K562 (cell line): ENCODE data around the gene NR6A1. TPM values are rescaled to one million over a fixed set of nuclear protein-coding genes. Genes with fewer than 3 reads are reported as not detected.

Source experiments
- ATAC-seq: fragments of 200-7000 bp; cut with Tn5 transposase; 3 replicates; pipeline ENCODE4 v1.9.1; 2020; ENCODE audit warnings: moderate library complexity
- BruUV-seq: library from RNA; stranded (reverse); fragments of 400-500 nt; replicated peaks from 2 replicates; lab custom pipeline; 2021; lab: Mats Ljungman, UMichigan
- CTCF ChIA-PET: fragments of 300-600 bp; formaldehyde crosslinking; extraction: SDS; loops from one replicate; lab custom pipeline; 2021; ENCODE audit warnings: low intra/inter-chr PET ratio; lab: Yijun Ruan, JAX
- POLR2A ChIA-PET: fragments of 300-600, 350-650 bp; sonication (Branson Sonifier 250); formaldehyde crosslinking; extraction: SDS; loops from one replicate; lab custom pipeline; 2021; ENCODE audit warnings: antibody characterized with exemption, inconsistent platforms; lab: Yijun Ruan, JAX
- DNase-seq, 4 experiments: peaks; one replicate each; pipeline versions ENCODE4 v3.0.0 to v3.0.0-alpha.2; 2011 to 2018; ENCODE audit warnings: low spot score in 3 of 4, mixed read lengths in 3 of 4; ENCODE audit errors: extremely low read depth in 1 of 4
- FAIRE-seq: peaks from 2 replicates; lab custom pipeline; 2011; peaks lifted over from hg19 to GRCh38; lab: Jason Lieb, UNC
- H2AFZ ChIP-seq: 2 replicates; pipeline ENCODE4 v1.6.0; 2011; ENCODE audit warnings: low read depth, low read length, control low read depth, inconsistent platforms
- H3K27ac ChIP-seq: fragments of 200-600 bp; 3 replicates; pipeline ENCODE4 v1.8.0; 2011; ENCODE audit warnings: low read depth, mild to moderate bottlenecking, control low read depth, inconsistent platforms, low read length, moderate library complexity, mixed read lengths; ENCODE audit errors: extremely low read depth
- H3K27me3 ChIP-seq, 2 experiments: fragments of 300-600 bp in 1 of 2; 2 replicates in 1 of 2; 3 replicates in 1 of 2; pipeline versions ENCODE4 v1.6.0 to v1.8.0; 2011; ENCODE audit warnings: inconsistent platforms in 2 of 2, low read length in 2 of 2, mild to moderate bottlenecking in 1 of 2, mixed read lengths in 1 of 2, moderate library complexity in 1 of 2; ENCODE audit not compliant: control insufficient read depth in 2 of 2, insufficient read depth in 2 of 2
- H3K36me3 ChIP-seq: fragments of 300-600 bp; 3 replicates; pipeline ENCODE4 v1.8.0; 2011; ENCODE audit warnings: mild to moderate bottlenecking, low read length, inconsistent platforms; ENCODE audit not compliant: control insufficient read depth, insufficient read depth
- H3K4me1 ChIP-seq, 2 experiments: fragments of 200-600 bp in 1 of 2; replicated peaks in 1 of 2; 2 replicates in 1 of 2; 3 replicates in 1 of 2; pipeline versions ENCODE4 v1.5.1 to v1.8.0; 2011; ENCODE audit warnings: inconsistent platforms in 2 of 2, low read length in 2 of 2, mild to moderate bottlenecking in 1 of 2, mixed read lengths in 1 of 2, moderate library complexity in 1 of 2; ENCODE audit not compliant: control insufficient read depth in 2 of 2, insufficient read depth in 2 of 2
- H3K4me2 ChIP-seq: 2 replicates; pipeline ENCODE4 v1.6.1; 2011; ENCODE audit warnings: low read length, control low read depth, inconsistent platforms, mixed read lengths; ENCODE audit not compliant: insufficient read depth
- H3K4me3 ChIP-seq: fragments of 200-600 bp; sonication (generic), shearing (Covaris generic); 2 replicates; pipeline ENCODE4 v1.5.1; 2016; ENCODE audit warnings: control low read depth, inconsistent platforms
- H3K79me2 ChIP-seq: fragments of 200-600 bp; 3 replicates; pipeline ENCODE4 v1.8.0; 2011; ENCODE audit warnings: low read length, inconsistent platforms; ENCODE audit not compliant: control insufficient read depth, insufficient read depth
- H3K9ac ChIP-seq, 2 experiments: 2 replicates each; pipeline versions ENCODE4 v1.6.0 to v1.6.1; 2011; ENCODE audit warnings: low read depth in 2 of 2, low read length in 2 of 2, control low read depth in 1 of 2, inconsistent platforms in 1 of 2, mild to moderate bottlenecking in 1 of 2, mixed read lengths in 1 of 2; ENCODE audit not compliant: insufficient read depth in 1 of 2
- H3K9me1 ChIP-seq: one replicate; pipeline ENCODE4 v1.6.0; 2011; ENCODE audit warnings: inconsistent platforms, mild to moderate bottlenecking, low read length, moderate library complexity; ENCODE audit not compliant: control insufficient read depth, insufficient read depth
- H3K9me3 ChIP-seq: replicated peaks from 2 replicates; pipeline ENCODE4 v1.5.1; 2011; ENCODE audit warnings: low read depth, low read length, inconsistent platforms; ENCODE audit not compliant: control insufficient read depth, insufficient read depth
- H4K20me1 ChIP-seq: replicated peaks from 2 replicates; pipeline ENCODE4 v1.6.1; 2011; ENCODE audit warnings: low read length, inconsistent platforms, mixed read lengths; ENCODE audit not compliant: control insufficient read depth, insufficient read depth
- FOSL1 ChIP-seq: fragments of 200-800 bp; sonication (Bioruptor generic); conservative IDR thresholded peaks from 2 replicates; pipeline ENCODE4 v1.6.1; 2016; ENCODE audit warnings: missing genetic modification characterization, missing compliant biosample characterization
- GTF2F1 ChIP-seq: IDR thresholded peaks from 2 replicates; pipeline ENCODE4 v1.6.1; 2011; ENCODE audit warnings: low read depth, low read length, improper control_type of control experiment
- MBD2 ChIP-seq: sonication (generic); IDR thresholded peaks from 2 replicates; pipeline ENCODE4 v1.6.1; 2016; ENCODE audit warnings: low read depth, borderline replicate concordance
- TAF9B ChIP-seq: fragments of 450-650 bp; IDR thresholded peaks from 2 replicates; pipeline ENCODE4 v1.6.1; 2018; ENCODE audit warnings: mild to moderate bottlenecking; ENCODE audit not compliant: partially characterized antibody
- ZBTB7A ChIP-seq: IDR thresholded peaks from 2 replicates; pipeline ENCODE4 v1.6.1; 2011; ENCODE audit warnings: low read depth, mild to moderate bottlenecking, low read length, moderate library complexity, borderline replicate concordance; ENCODE audit not compliant: control insufficient read depth
- WGBS: fragments of 100-300 bp; shearing (Covaris generic); methylation state at CpG from one replicate; pipeline ENCODE4 v1.1.6; 2016; ENCODE audit warnings: low coverage, mixed read lengths; ENCODE audit not compliant: insufficient coverage; ENCODE audit errors: missing lambda C conversion rate; 5-methylcytosine and 5-hydroxymethylcytosine counted together
- in situ Hi-C: fragments of 300-500 bp; cut with MboI; formaldehyde crosslinking; loops from 4 replicates; pipeline ENCODE4 v1.15.0; 2018; ENCODE audit warnings: inconsistent platforms, mixed read lengths
- intact Hi-C: fragments of 100-400 bp; cut with micrococcal nuclease; formaldehyde crosslinking; loops from 2 replicates; pipeline ENCODE4 v1.14.2; 2022
- polyA plus RNA-seq, 8 experiments: library from polyadenylated mRNA; depleted of rRNA in 4 of 8; stranded (reverse) in 5 of 8; unstranded in 3 of 8; fragments of >200 nt; fragmentation: Nextera tagmentation in 2 of 8; fragmentation: Illumina TruSeq in 1 of 8; extraction: Ambion mirVana in 2 of 8; extraction: Trizol in 1 of 8; gene quantifications; 2 replicates each; pipeline versions ENCODE4 v1.2.1 to v1.2.3, GENCODE V29; 2011 to 2014; ENCODE audit warnings: inconsistent platforms in 1 of 8, missing spikeins in 1 of 8
- total RNA-seq, 7 experiments: library from RNA; depleted of rRNA in 6 of 7; stranded (reverse); fragments of >200 nt in 6 of 7; fragmentation: Illumina TruSeq in 2 of 7; extraction: Trizol in 2 of 7; gene quantifications; 2 replicates each; pipeline versions ENCODE4 v1.2.1 to v1.2.3, GENCODE V29; 2011 to 2021; ENCODE audit warnings: low replicate concordance in 1 of 7

Gene NR6A1
- total and polyA plus RNA-seq, 9 of the 15 experiments (the other 6 are each of a cell fraction or from before 2014, with no cell fraction given) = 9.7 to 55.4 (median 28.3) TPM

GRCh38 chr9:124503713-124504529, 267.2 kb downstream of the NR6A1 start:
- ATAC-seq (no peak), DNase-seq (no peak), FAIRE-seq (no peak)
- no TSS peak for BruUV-seq
- Histone ChIP-seq H3K27ac (no peak overlapping the region), H4K20me1 (peaks cover 8% of the 10 kb centered on the region; the same call in 1 of the 2 replicates), H3K36me3 (no peaks in the 10 kb centered on the region), H3K79me2 (no peaks in the 10 kb centered on the region), H2AFZ (no peak overlapping the region), H3K27me3 (peaks cover 29 to 51% of the 10 kb centered on the region in 2 experiments; a peak in 3 of 5 replicates), H3K9ac (peak overlapping the region in 1 of 2 experiments; percentile 74; a peak in 1 of 4 replicates), H3K4me3 (peak overlapping the region; percentile 13; the same call in 1 of the 2 replicates), H3K4me1 (peaks cover 0 to 53% of the 10 kb centered on the region in 2 experiments; a peak in 4 of 5 replicates), H3K4me2 (peak overlapping the region; percentile 18; the same call in 1 of the 2 replicates), H3K9me3 (no peaks in the 10 kb centered on the region), H3K9me1 (no peaks in the 10 kb centered on the region)
- in situ Hi-C loops (no loop called here), intact Hi-C loops (no loop called here)
- POLR2A ChIA-PET = interaction anchor here (0.7 kb wide), 1 partner anchor 167 kb away, joined by 3 read pairs; no protein-coding TSS in a partner anchor
- CTCF ChIA-PET = no interaction called here
- WGBS = 21% methylated on average over 49 of the region's 76 CpGs
- TF ChIP-seq GTF2F1 (no peak), MBD2 (no peak), FOSL1 (tag) (no peak), ZBTB7A (peak; percentile 0; the same call in 1 of the 2 replicates), TAF9B (no peak)
